Measurements from ENCODE around the gene CERS6.

- TF ChIP-seq CTCF (IDR thresholded peaks at IDR 0.05; ENCODE audit: low read depth, low read length) (no peak), MAX (IDR thresholded peaks at IDR 0.05; ENCODE audit: low read depth, low read length) (no peak), POLR2A (IDR thresholded peaks at IDR 0.05; ENCODE audit: extremely low read depth, insufficient read length) (no peak), MYC (IDR thresholded peaks at IDR 0.05; ENCODE audit: low read depth, low read length) (no peak)
Observed at GRCh38 chr2:168816369-168816768, 360.3 kb downstream of the CERS6 start.
